NT2/D1 (cell line): ENCODE data around the gene ADARB2.

ENCODE experiments used
- YY1 ChIP-seq: IDR thresholded peaks from 2 replicates; pipeline ENCODE4 v1.6.1; 2011; ENCODE audit not compliant: insufficient read length, insufficient read depth
- ZNF274 ChIP-seq: IDR thresholded peaks from 2 replicates; pipeline ENCODE4 v1.6.1; 2011; ENCODE audit warnings: mild to moderate bottlenecking, low read depth, low read length

- TF ChIP-seq YY1 (no peak), ZNF274 (no peak)
Measured at GRCh38 chr10:1149793-1150637, 587.3 kb downstream of the ADARB2 start.
